GM12864 (cell line): ENCODE data around the gene GLYATL1.
A peak's percentile ranks its signal among the peaks of the same experiment; 100 is the strongest.

ENCODE experiments used
- DNase-seq: peaks from one replicate; pipeline ENCODE4 v3.0.0-alpha.2; 2011; ENCODE audit warnings: low read depth
- H3K4me3 ChIP-seq: 2 replicates; pipeline ENCODE4 v1.5.1; 2011; ENCODE audit warnings: mild to moderate bottlenecking, low read depth, low read length, control low read depth
- CTCF ChIP-seq: IDR thresholded peaks from 2 replicates; pipeline ENCODE4 v1.5.1; 2011; ENCODE audit warnings: low read depth, mild to moderate bottlenecking, moderate library complexity, low read length, control low read depth, inconsistent platforms; ENCODE audit errors: missing control alignments

The GLYATL1 gene

DNA sequence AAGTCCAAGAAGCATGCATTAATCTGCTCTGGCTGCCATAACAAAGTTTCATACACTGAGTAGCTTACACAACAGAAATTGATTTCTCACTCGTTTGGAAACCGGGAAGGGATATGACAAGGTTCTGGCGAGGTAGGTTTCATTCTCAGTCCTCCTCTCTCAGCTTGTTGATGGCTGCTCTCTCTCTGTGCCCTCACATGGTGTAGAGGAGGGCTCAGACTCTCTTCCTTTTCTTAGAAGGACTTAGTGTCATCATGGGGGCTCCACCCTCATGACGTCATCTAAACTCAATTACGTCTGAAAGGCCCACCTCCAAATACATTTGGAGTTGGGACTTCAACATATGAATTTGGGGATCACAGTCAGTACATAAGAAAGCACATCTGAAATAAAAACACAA lies 18.6 kb downstream of the GLYATL1 start:
- DNase-seq, result no peak
- H3K4me3 ChIP-seq, result no peak overlapping the region
- no peak for TF ChIP-seq CTCF

- DNase-seq, result no peak
- peak; percentile 62 for TF ChIP-seq CTCF
- no peak overlapping the region for H3K4me3 ChIP-seq
These were observed 19.2 kb downstream of the GLYATL1 start for GRCh38 chr11:58958500-58958899.

DNA sequence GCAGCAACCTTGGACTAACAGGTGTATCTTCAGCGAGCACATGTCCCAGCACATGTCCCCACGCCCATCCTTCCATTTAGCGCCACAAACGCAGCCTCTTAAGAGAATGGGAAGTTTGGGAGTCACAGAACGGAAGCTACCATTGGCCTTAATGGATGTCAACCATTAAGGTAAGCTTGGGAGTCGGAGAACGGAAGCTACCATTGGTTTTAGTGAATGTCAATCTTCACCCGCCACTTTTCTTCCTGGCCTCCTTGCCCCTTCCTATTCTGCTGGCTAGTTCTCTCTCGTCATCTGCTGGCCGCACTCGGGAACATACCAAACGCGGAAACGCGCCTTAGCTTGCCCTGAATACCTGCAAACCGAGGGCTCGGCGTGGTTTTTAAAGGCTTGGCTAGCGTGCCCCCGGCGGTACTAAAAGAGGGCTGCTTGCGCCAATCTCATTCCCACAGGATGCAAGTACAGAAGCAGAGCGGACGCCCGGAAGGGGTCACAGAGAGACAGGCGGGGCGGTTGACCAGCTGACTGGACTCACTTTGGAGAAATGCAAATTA lies 24.3 kb downstream of the GLYATL1 start:
- DNase-seq, result no peak
- no peak for TF ChIP-seq CTCF
- no peak overlapping the region for H3K4me3 ChIP-seq

DNA sequence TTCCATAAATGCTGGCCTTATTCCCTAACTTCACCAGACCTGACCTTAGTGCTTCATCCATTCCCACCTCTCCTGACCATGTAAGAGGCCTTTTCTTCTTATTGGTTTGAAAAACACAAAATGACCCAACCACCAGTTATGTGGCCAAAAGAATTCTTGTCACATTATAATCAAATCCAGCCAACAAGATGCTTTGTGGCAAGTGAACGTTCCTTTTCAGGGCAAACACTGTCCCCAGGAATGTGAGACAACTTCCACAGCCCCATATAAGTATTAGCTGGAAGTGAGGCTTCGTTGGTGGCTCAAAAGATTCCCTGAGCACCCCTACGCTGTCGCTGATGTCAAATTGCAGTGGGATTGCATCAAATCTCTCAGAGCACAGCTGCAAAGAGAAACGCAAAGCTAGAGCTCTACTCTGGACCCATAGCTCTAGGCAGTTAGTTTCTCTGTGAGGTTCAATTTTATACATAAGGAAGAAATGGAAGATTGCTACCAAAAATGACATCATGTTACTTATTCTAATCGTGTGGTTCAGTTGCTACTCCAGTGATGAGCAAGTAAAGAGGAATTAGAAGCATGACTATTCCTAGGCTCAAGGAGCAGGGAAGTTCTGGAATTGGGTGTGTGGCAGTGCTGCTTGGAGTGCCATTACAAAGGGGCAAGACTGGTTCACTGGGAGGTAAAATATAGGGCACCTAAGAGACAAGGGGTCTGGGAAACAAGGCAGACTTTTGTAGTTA lies 26.1 kb downstream of the GLYATL1 start:
- no peak for DNase-seq
- TF ChIP-seq CTCF, result no peak

GRCh38 chr11:58968251-58968711 lies 29.0 kb downstream of the GLYATL1 start:
- no peak overlapping the region for H3K4me3 ChIP-seq
- no peak for TF ChIP-seq CTCF
- no peak for DNase-seq

More for the DNA sequence above, 26.1 kb downstream of the GLYATL1 start:
- H3K4me3 ChIP-seq, result no peak overlapping the region

DNA sequence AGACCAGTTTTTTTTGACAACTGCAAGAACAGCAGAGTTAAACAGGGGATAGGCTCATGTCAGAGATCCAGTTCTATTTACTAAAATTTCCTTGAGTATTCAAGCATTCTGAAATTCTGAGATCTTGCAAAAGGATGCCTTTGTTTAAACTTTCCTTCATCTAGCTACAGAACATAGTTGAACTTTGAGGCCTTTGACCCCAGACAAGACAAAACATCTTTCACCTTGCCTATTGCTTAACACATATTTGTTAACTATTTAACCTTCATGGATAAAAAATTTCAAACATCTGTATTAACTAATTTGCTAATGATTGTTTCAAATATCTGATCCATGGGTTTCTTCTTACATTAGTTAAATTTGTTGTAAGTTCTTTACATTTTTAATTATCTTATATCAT lies 38.2 kb downstream of the GLYATL1 start:
- TF ChIP-seq CTCF, result no peak

DNA sequence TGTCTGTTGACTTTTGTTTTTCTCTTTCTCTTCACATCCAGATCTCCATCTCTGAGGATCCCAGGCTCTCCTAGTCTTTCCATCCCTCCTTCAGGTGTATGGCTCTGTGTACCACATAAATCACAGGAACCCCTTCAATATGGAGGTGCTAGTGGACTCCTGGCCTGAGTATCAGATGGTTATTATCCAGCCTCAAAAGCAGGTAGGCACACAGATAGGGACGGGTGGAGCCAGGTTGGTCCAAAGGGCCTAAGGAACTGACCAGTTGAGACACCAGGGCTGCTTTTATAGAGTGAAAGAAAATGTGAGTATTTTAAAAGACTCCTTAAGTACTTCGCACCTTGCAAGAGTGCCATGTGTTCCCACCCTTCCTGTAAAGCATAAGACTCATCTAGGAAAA lies 39.9 kb downstream of the GLYATL1 start:
- TF ChIP-seq CTCF, result no peak
- no peak overlapping the region for H3K4me3 ChIP-seq
- DNase-seq, result no peak

More for the DNA sequence above, 38.2 kb downstream of the GLYATL1 start:
- no peak overlapping the region for H3K4me3 ChIP-seq
- no peak for DNase-seq
